Measurements from ENCODE around the gene SAP130.

DNA sequence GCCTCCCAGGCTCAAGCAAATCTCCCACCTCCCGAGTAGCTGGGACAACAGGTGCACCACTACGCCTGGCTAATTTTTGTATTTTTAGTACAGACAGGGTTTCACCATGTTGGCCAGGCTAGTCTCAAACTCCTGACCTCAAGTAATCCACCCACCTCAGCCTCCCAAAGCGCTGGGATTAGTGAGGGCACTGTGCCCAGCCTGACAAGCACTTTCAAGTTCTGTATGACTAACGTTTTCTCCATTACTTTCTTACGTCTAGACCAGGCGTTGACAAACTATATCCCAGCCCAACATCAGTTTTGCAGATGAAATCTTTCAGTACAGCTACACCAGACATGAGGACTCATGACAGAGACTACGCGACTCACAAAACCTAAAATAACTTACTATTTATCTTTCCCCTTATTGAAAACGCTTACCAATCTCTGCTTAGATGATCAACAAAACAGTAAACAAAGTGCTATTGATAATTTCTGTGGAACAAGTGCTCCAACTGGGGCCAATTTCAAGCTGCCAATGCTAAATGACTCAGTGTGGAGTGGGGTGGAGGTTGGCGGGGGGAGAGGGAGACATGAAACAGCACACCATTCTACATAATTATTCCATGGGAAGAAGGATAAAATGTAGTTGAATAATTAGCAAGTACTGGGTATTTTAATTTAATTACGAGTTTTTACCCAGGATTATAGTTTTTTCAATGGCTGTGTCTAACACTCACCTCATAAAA lies 59.1 kb downstream of the SAP130 start:
- TF ChIP-seq EZH2 (IDR thresholded peaks at IDR 0.05) (no peak), POLR2AphosphoS5 (IDR thresholded peaks at IDR 0.05; ENCODE audit: borderline replicate concordance, low read depth, low read length) (no peak), FOXP2 (optimal IDR thresholded peaks at IDR 0.05; ENCODE audit: control extremely low read depth, extremely low read length, insufficient read depth) (no peak)
